Measurements from ENCODE around the gene TNFSF9. TPM values are rescaled to one million over a fixed set of nuclear protein-coding genes. Genes with fewer than 3 reads are reported as not detected.

TNFSF9 gene
- total RNA-seq, 6 experiments from 2014 or later: 0.27 to 1.6 (median 0.55) TPM; not detected in 3

DNA sequence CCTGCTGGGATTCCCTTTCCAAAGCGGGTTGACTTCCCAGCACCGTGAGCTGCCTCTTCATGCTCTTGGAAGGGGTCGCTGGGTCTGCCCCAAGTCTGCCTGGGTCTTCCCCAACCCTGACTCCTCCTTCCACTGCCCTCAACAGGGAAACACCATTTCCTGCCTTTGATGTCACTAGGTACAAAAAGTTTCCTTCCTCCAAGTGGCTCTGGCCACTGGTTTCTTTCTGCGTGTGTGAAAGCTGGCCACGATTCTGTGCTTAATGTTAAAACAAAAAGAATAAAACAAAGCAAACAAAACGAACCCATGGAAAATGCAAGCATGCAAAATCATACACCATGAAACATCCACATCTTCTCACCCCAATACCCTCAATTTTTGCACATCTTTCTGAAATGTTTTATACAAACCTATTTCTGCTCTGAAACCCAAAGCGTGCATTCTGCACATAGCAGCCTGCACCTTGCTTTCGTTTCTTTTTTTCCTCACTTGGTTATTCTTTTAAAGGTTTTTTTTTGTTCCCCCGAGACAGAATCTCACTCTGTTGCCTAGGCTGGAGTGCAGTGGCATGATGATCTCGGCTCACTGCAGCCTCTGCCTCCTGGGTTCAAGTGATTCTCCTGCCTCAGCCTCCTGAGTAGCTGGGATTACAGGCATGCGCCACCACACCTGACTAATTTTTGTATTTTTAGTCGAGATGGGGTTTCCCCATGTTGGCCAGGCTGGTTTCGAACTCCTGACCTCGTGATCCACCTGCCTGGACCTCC, 12.5 kb upstream of the TNFSF9 start:
- intact Hi-C loops (cut with DNase I): loop anchor here in 1 of 2 donors (10.0 kb wide), 1 partner anchor 346 kb away; no protein-coding TSS in a partner anchor
- Histone ChIP-seq H3K4me3 (no peak overlapping the region), H3K36me3 (no peaks in the 10 kb centered on the region), H3K4me1 (peaks cover 0 to 3% (median under 1%) of the 10 kb centered on the region in 4 donors), H3K27me3 (no peaks in the 10 kb centered on the region), H3K27ac (no peak overlapping the region), H3K9me3 (no peaks in the 10 kb centered on the region)
- 31% methylated on average over 11 of the region's 14 CpGs for WGBS (ENCODE audit: insufficient coverage, low coverage, low lambda C conversion rate, missing lambda C conversion rate)
- TF ChIP-seq, protein P1, sequence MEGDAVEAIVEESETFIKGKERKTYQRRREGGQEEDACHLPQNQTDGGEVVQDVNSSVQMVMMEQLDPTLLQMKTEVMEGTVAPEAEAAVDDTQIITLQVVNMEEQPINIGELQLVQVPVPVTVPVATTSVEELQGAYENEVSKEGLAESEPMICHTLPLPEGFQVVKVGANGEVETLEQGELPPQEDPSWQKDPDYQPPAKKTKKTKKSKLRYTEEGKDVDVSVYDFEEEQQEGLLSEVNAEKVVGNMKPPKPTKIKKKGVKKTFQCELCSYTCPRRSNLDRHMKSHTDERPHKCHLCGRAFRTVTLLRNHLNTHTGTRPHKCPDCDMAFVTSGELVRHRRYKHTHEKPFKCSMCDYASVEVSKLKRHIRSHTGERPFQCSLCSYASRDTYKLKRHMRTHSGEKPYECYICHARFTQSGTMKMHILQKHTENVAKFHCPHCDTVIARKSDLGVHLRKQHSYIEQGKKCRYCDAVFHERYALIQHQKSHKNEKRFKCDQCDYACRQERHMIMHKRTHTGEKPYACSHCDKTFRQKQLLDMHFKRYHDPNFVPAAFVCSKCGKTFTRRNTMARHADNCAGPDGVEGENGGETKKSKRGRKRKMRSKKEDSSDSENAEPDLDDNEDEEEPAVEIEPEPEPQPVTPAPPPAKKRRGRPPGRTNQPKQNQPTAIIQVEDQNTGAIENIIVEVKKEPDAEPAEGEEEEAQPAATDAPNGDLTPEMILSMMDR (IDR thresholded peaks at IDR 0.05): no peak
- TF ChIP-seq POLR2A (IDR thresholded peaks at IDR 0.05): no peak
- no peak for DNase-seq
- no peak for ATAC-seq

DNA sequence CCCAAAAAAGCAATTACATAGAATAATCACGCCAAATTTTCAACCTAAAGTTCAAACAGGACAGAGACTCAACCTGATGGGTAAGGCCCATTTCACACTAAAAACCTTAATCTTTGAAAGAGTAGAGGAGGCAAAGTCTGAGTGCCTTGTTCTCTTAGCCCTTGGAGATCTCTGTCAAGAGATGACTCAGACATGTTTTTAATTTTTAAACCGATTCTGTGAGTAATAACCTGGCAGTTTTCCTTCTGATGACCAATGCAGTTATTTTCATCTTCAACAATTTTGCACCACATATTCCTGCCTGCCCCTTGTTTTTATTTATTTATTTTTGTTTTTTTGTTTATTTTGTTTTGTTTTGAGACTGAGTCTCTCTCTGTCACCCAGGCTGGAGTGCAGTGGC, 11.5 kb upstream of the TNFSF9 start:
- intact Hi-C loops (cut with DNase I): loop anchor here in 1 of 2 donors (10.0 kb wide), 1 partner anchor 346 kb away; no protein-coding TSS in a partner anchor
- WGBS (ENCODE audit: insufficient coverage, low coverage, low lambda C conversion rate, missing lambda C conversion rate): 41% methylated on average over 2 of the region's 2 CpGs

DNA sequence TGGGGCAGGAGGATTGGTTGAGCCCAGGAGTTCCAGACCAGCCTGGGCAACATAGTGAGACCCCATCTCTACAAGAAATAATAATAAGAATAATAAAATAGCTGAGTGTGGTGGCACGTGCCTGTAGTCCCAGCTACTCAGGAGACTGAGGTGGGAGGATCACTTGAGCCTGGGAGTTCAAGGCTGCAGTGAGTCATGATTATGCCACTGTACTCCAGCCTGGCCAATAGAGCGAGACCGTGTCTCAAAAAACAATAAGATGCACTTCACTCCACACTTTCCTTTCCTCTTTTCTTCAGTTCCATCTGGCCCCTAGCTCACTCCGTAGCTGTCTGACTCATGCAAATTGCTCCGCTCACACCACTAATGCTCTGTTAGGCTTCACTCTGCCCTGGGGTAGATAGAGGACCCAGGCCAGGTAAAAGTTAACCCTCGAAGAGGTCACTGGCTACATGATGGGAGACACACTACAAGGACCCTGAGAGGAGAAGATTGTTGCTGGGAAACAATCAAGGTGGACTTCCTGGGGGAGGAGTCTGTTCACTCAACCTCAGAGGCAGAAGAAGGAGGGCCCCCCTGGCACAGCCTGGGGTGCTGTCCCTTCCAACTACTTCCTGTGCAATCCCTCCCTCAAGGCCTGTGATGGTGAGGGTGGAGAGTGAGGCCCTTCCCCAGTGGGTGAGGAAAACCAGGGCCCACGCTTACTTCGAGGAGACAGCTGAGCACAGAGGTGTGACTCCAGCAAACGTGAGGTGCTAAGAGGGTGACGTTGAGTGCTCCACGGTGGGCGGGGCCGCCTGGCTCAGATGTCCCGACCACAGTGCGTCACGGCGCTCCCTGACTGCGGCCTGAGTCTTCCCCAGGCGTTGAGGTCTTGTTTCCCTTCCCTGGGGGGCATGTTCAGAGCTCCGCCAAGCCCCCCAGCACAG, 8.8 kb upstream of the TNFSF9 start:
- intact Hi-C loops (cut with DNase I): loop anchor here in 1 of 2 donors (10.0 kb wide), 1 partner anchor 343 kb away; no protein-coding TSS in a partner anchor
- Histone ChIP-seq H3K4me1 (peaks cover 0 to 2% (median under 1%) of the 10 kb centered on the region in 4 donors), H3K27me3 (no peaks in the 10 kb centered on the region), H3K9me3 (no peaks in the 10 kb centered on the region), H3K36me3 (no peaks in the 10 kb centered on the region), H3K4me3 (no peak overlapping the region), H3K27ac (no peak overlapping the region)
- TF ChIP-seq, protein P1 (IDR thresholded peaks at IDR 0.05): no peak
- no peak for TF ChIP-seq POLR2A (IDR thresholded peaks at IDR 0.05)
- WGBS (ENCODE audit: insufficient coverage, low coverage, low lambda C conversion rate, missing lambda C conversion rate): 51% methylated on average over 4 of the region's 20 CpGs
- DNase-seq (no peak), ATAC-seq (peak in 3 of 4 donors; percentile 39 to 53 (median 49))

More for the DNA sequence above, 11.5 kb upstream of the TNFSF9 start:
- ATAC-seq (no peak), DNase-seq (no peak)
- TF ChIP-seq POLR2A (IDR thresholded peaks at IDR 0.05): no peak
- TF ChIP-seq, protein P1 (IDR thresholded peaks at IDR 0.05): no peak
- Histone ChIP-seq H3K9me3 (no peaks in the 10 kb centered on the region), H3K27ac (no peak overlapping the region), H3K4me3 (no peak overlapping the region), H3K27me3 (no peaks in the 10 kb centered on the region), H3K36me3 (no peaks in the 10 kb centered on the region), H3K4me1 (peaks cover 0 to 3% (median under 1%) of the 10 kb centered on the region in 4 donors)

DNA sequence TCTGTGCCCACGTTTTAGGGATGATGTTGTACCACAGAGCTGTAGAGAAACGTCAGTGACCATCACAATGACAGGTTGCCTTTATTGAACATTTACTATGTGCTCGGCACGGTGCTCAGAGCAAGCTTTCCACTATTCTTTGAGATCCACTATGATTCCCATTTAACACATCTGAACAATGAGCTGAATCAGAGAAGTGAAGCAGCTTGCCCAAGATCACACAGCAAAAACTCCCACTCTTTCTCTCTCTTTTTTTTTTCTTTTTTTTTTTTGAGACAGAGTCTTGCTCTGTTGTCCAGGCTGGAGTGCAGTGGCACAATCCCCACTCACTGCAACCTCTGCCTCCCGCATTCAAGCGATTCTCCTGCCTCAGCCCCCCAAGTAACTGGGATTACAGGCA, 8.1 kb upstream of the TNFSF9 start:
- TF ChIP-seq POLR2A (IDR thresholded peaks at IDR 0.05): no peak
- TF ChIP-seq, protein P1 (IDR thresholded peaks at IDR 0.05): no peak
- Histone ChIP-seq H3K9me3 (no peaks in the 10 kb centered on the region), H3K4me1 (no peaks in the 10 kb centered on the region), H3K27ac (no peak overlapping the region), H3K27me3 (no peaks in the 10 kb centered on the region), H3K36me3 (no peaks in the 10 kb centered on the region), H3K4me3 (no peak overlapping the region)
- no peak for ATAC-seq
- WGBS (ENCODE audit: insufficient coverage, low coverage, low lambda C conversion rate, missing lambda C conversion rate): 63% methylated on average over 4 of the region's 6 CpGs
- intact Hi-C loops (cut with DNase I): loop anchor here in 1 of 2 donors (10.0 kb wide), 1 partner anchor 342 kb away; no protein-coding TSS in a partner anchor
- DNase-seq: no peak

Measured in right lobe of liver (tissue), 6 donors.